Endodermal cell (in vitro differentiated cells): ENCODE results near the gene ITGAX. TPM values are rescaled to one million over a fixed set of nuclear protein-coding genes. Genes with fewer than 3 reads are reported as not detected.

Source experiments
- DNase-seq: peaks from one replicate; pipeline ENCODE4 v3.0.0-alpha.2; 2017
- H3K27ac ChIP-seq: 2 replicates; pipeline ENCODE4 v1.5.1; 2013; ENCODE audit warnings: mild to moderate bottlenecking, low read depth, low read length, moderate library complexity
- H3K27me3 ChIP-seq: 2 replicates; pipeline ENCODE4 v1.6.1; 2013; ENCODE audit warnings: mild to moderate bottlenecking, low read length, moderate library complexity; ENCODE audit not compliant: insufficient read depth, control insufficient read depth, poor library complexity, severe bottlenecking
- H3K36me3 ChIP-seq: 2 replicates; pipeline ENCODE4 v1.7.0; 2013; ENCODE audit warnings: mild to moderate bottlenecking, low read length, moderate library complexity; ENCODE audit not compliant: control insufficient read depth, insufficient read depth
- H3K4me1 ChIP-seq: one replicate; pipeline ENCODE4 v1.7.0; 2013; ENCODE audit warnings: low read length; ENCODE audit not compliant: control insufficient read depth, insufficient read depth
- H3K4me3 ChIP-seq: 2 replicates; pipeline ENCODE4 v1.5.1; 2013; ENCODE audit warnings: mild to moderate bottlenecking, low read length, moderate library complexity
- H3K9ac ChIP-seq: 2 replicates; pipeline ENCODE4 v1.6.1; 2013; ENCODE audit warnings: mild to moderate bottlenecking, low read length, moderate library complexity; ENCODE audit not compliant: poor library complexity, severe bottlenecking; ENCODE audit errors: extremely low read depth
- H3K9me3 ChIP-seq: 2 replicates; pipeline ENCODE4 v1.6.1; 2013; ENCODE audit warnings: mild to moderate bottlenecking, low read length, moderate library complexity; ENCODE audit not compliant: control insufficient read depth
- H3K27ac Mint-ChIP-seq: 2 replicates; pipeline ENCODE4 v1.8.0; 2020; ENCODE audit warnings: mixed read lengths
- H3K27me3 Mint-ChIP-seq: 2 replicates; pipeline ENCODE4 v1.8.0; 2021; ENCODE audit warnings: mild to moderate bottlenecking, mixed read lengths; ENCODE audit not compliant: insufficient read depth
- H3K36me3 Mint-ChIP-seq: 2 replicates; pipeline ENCODE4 v1.8.0; 2020; ENCODE audit warnings: low read depth, mixed read lengths
- H3K4me1 Mint-ChIP-seq: 2 replicates; pipeline ENCODE4 v1.8.0; 2020; ENCODE audit warnings: mixed read lengths
- H3K4me3 Mint-ChIP-seq: 2 replicates; pipeline ENCODE4 v1.8.0; 2020; ENCODE audit warnings: mild to moderate bottlenecking, moderate library complexity, mixed read lengths
- H3K9me3 Mint-ChIP-seq: 2 replicates; pipeline ENCODE4 v1.8.0; 2020; ENCODE audit warnings: mild to moderate bottlenecking, mixed read lengths
- CTCF ChIP-seq: fragments of 200-600 bp; sonication (generic); conservative IDR thresholded peaks from 2 replicates; pipeline ENCODE4 v1.5.0; 2021; ENCODE audit warnings: antibody characterized with exemption, mild to moderate bottlenecking
- WGBS, 2 experiments: methylation state at CpG; one replicate each; pipeline versions ENCODE4 v1.1.5 to v1.1.7; 2013; ENCODE audit warnings: missing lambda C conversion rate in 2 of 2, mixed read lengths in 1 of 2; ENCODE audit not compliant: insufficient coverage in 1 of 2, insufficient read length in 1 of 2; 5-methylcytosine and 5-hydroxymethylcytosine counted together
- total RNA-seq, 2 donors: library from RNA; stranded (reverse); fragmentation: NEBNext Ultra II Directional in 1 of 2; extraction: Animal tissue kit (Norgen Biotek cat#: 25700) in 1 of 2; gene quantifications; 2 replicates in 1 of 2; 3 replicates in 1 of 2; pipeline ENCODE4 v1.2.1, GENCODE V29; 2021

Gene ITGAX
- total RNA-seq, 2 donors from 2014 or later, result 0.22 TPM; not detected in 1

GRCh38 chr16:31322500-31322899 is 32.5 kb upstream of the ITGAX start:
- TF ChIP-seq CTCF, result no peak
- Histone ChIP-seq H3K27ac (no peak overlapping the region), H3K9ac (no peak overlapping the region), H3K27me3 (no peaks in the 10 kb centered on the region), H3K36me3 (no peaks in the 10 kb centered on the region), H3K9me3 (peaks cover 23% of the 10 kb centered on the region), H3K4me3 (no peak overlapping the region), H3K4me1 (no peaks in the 10 kb centered on the region)
- Mint-ChIP-seq H3K27ac (no peak overlapping the region), H3K4me3 (no peak overlapping the region), H3K27me3 (peaks cover 10% of the 10 kb centered on the region), H3K36me3 (no peaks in the 10 kb centered on the region), H3K9me3 (peaks cover 29% of the 10 kb centered on the region), H3K4me1 (no peaks in the 10 kb centered on the region)
- DNase-seq, result no peak
- 85 to 90% methylated on average over 1 of the region's 1 CpG for WGBS, 2 experiments

- WGBS, 2 experiments, result 82 to 89% methylated on average over 8 to 10 of the region's 10 CpGs
- TF ChIP-seq CTCF, result no peak
- Histone ChIP-seq H3K36me3 (no peaks in the 10 kb centered on the region), H3K27ac (no peak overlapping the region), H3K9me3 (peaks cover 18% of the 10 kb centered on the region), H3K4me3 (no peak overlapping the region), H3K27me3 (no peaks in the 10 kb centered on the region), H3K4me1 (peaks cover 3% of the 10 kb centered on the region), H3K9ac (no peak overlapping the region)
- no peaks in the 10 kb centered on the region for H3K36me3 Mint-ChIP-seq
- peaks cover 5% of the 10 kb centered on the region for H3K4me1 Mint-ChIP-seq
- H3K4me3 Mint-ChIP-seq, result no peak overlapping the region
- H3K27me3 Mint-ChIP-seq, result peaks cover 12% of the 10 kb centered on the region
- H3K9me3 Mint-ChIP-seq, result peaks cover 26% of the 10 kb centered on the region
- DNase-seq, result no peak
- H3K27ac Mint-ChIP-seq, result no peak overlapping the region
Observed at GRCh38 chr16:31323959-31324629, 30.9 kb upstream of the ITGAX start.

- H3K27ac Mint-ChIP-seq, result no peak overlapping the region
- H3K27me3 Mint-ChIP-seq, result peaks cover 22% of the 10 kb centered on the region
- H3K9me3 Mint-ChIP-seq, result peaks cover 26% of the 10 kb centered on the region
- DNase-seq, result no peak
- H3K27ac ChIP-seq, result no peak overlapping the region
- WGBS, 2 experiments, result 80 to 81% methylated on average over 10 to 16 of the region's 16 CpGs
- H3K9ac ChIP-seq, result no peak overlapping the region
- no peaks in the 10 kb centered on the region for H3K36me3 Mint-ChIP-seq
- TF ChIP-seq CTCF, result no peak
- H3K4me3 ChIP-seq, result no peak overlapping the region
- H3K9me3 ChIP-seq, result peaks cover 18% of the 10 kb centered on the region
- no peaks in the 10 kb centered on the region for H3K36me3 ChIP-seq
- no peak overlapping the region for H3K4me3 Mint-ChIP-seq
- peaks cover 3% of the 10 kb centered on the region for H3K4me1 ChIP-seq
- peaks cover 5% of the 10 kb centered on the region for H3K4me1 Mint-ChIP-seq
- peaks cover 4% of the 10 kb centered on the region for H3K27me3 ChIP-seq
Observed at GRCh38 chr16:31325171-31325570, 29.8 kb upstream of the ITGAX start.
